CD14-positive monocyte (primary cell): Measurements from ENCODE around the gene MOXD1. TPM values are rescaled to one million over a fixed set of nuclear protein-coding genes. Genes with fewer than 3 reads are reported as not detected.

Experiments
- DNase-seq, 3 donors: peaks; one replicate each; pipeline ENCODE4 v3.0.0-alpha.2; 2011 to 2022
- H2AFZ ChIP-seq: 2 replicates; pipeline ENCODE4 v1.6.0; 2012; ENCODE audit warnings: mild to moderate bottlenecking, low read depth, low read length, inconsistent platforms; ENCODE audit not compliant: insufficient read depth, poor library complexity, severe bottlenecking
- H3K27ac ChIP-seq, 2 donors: 1 replicate in 1 of 2; 2 replicates in 1 of 2; pipeline ENCODE4 v1.5.1; 2012 to 2013; ENCODE audit warnings: low read length in 2 of 2, control low read depth in 1 of 2, inconsistent platforms in 1 of 2, low read depth in 1 of 2, mild to moderate bottlenecking in 1 of 2
- H3K27me3 ChIP-seq, 2 donors: one replicate each; pipeline versions ENCODE4 v1.6.0 to v1.6.1; 2011 to 2013; ENCODE audit warnings: low read length in 2 of 2; ENCODE audit not compliant: control insufficient read depth in 2 of 2, insufficient read depth in 2 of 2
- H3K36me3 ChIP-seq, 2 donors: replicated peaks in 1 of 2; 1 replicate in 1 of 2; 2 replicates in 1 of 2; pipeline versions ENCODE4 v1.5.1 to v1.6.1; 2012 to 2013; ENCODE audit warnings: low read length in 2 of 2, control low read depth in 1 of 2, inconsistent platforms in 1 of 2, mild to moderate bottlenecking in 1 of 2; ENCODE audit not compliant: insufficient read depth in 2 of 2, control insufficient read depth in 1 of 2
- H3K4me1 ChIP-seq, 2 donors: 1 replicate in 1 of 2; 2 replicates in 1 of 2; pipeline versions ENCODE4 v1.5.1 to v1.6.1; 2012 to 2013; ENCODE audit warnings: low read length in 2 of 2, control low read depth in 1 of 2, inconsistent platforms in 1 of 2, mild to moderate bottlenecking in 1 of 2, moderate library complexity in 1 of 2; ENCODE audit not compliant: insufficient read depth in 2 of 2, control insufficient read depth in 1 of 2
- H3K4me2 ChIP-seq: replicated peaks from 2 replicates; pipeline ENCODE3; 2012; ENCODE audit warnings: low read length, moderate library complexity, mild to moderate bottlenecking; ENCODE audit not compliant: poor library complexity, severe bottlenecking; ENCODE audit errors: extremely low read depth
- H3K4me3 ChIP-seq, 3 experiments: fragments of 200-600 bp in 1 of 3; sonication (generic) in 1 of 3; replicated peaks in 1 of 3; 1 replicate in 2 of 3; 2 replicates in 1 of 3; pipeline ENCODE4 v1.5.1; 2011 to 2013; ENCODE audit warnings: low read length in 3 of 3, mild to moderate bottlenecking in 3 of 3, control low read depth in 2 of 3, low read depth in 2 of 3, inconsistent platforms in 1 of 3, moderate library complexity in 1 of 3
- H3K79me2 ChIP-seq: 2 replicates; pipeline ENCODE4 v1.6.0; 2012; ENCODE audit warnings: mild to moderate bottlenecking, control low read depth, inconsistent platforms, low read length, moderate library complexity; ENCODE audit not compliant: insufficient read depth
- H3K9ac ChIP-seq: 2 replicates; pipeline ENCODE4 v1.6.0; 2017; ENCODE audit warnings: low read length, mild to moderate bottlenecking; ENCODE audit not compliant: insufficient read depth, poor library complexity, severe bottlenecking
- H3K9me3 ChIP-seq, 2 donors: replicated peaks in 1 of 2; 1 replicate in 1 of 2; 2 replicates in 1 of 2; pipeline versions ENCODE4 v1.5.1 to v1.6.1; 2012 to 2013; ENCODE audit warnings: low read length in 2 of 2, control low read depth in 1 of 2; ENCODE audit not compliant: control insufficient read depth in 1 of 2, insufficient read depth in 1 of 2
- H4K20me1 ChIP-seq: 2 replicates; pipeline ENCODE4 v1.6.0; 2012; ENCODE audit warnings: mild to moderate bottlenecking, low read length, control low read depth, moderate library complexity; ENCODE audit not compliant: insufficient read depth
- H3K27ac Mint-ChIP-seq, 7 donors: one replicate each; pipeline ENCODE4 v1.8.0; 2020; ENCODE audit warnings: mild to moderate bottlenecking in 7 of 7, mixed read lengths in 7 of 7, moderate library complexity in 6 of 7, inconsistent platforms in 2 of 7
- H3K27me3 Mint-ChIP-seq, 3 donors: one replicate each; pipeline ENCODE4 v1.8.0; 2021 to 2022; ENCODE audit warnings: low read depth in 3 of 3, mild to moderate bottlenecking in 3 of 3, mixed read lengths in 3 of 3, moderate library complexity in 3 of 3, inconsistent platforms in 1 of 3
- H3K36me3 Mint-ChIP-seq, 2 donors: one replicate each; pipeline ENCODE4 v1.8.0; 2020; ENCODE audit warnings: mixed read lengths in 2 of 2, inconsistent platforms in 1 of 2, mild to moderate bottlenecking in 1 of 2
- H3K4me1 Mint-ChIP-seq: one replicate; pipeline ENCODE4 v1.8.0; 2020; ENCODE audit warnings: mild to moderate bottlenecking, mixed read lengths
- H3K4me3 Mint-ChIP-seq, 2 donors: one replicate each; pipeline ENCODE4 v1.8.0; 2020; ENCODE audit warnings: mild to moderate bottlenecking in 2 of 2, mixed read lengths in 2 of 2, moderate library complexity in 1 of 2
- H3K9me3 Mint-ChIP-seq, 7 donors: one replicate each; pipeline ENCODE4 v1.8.0; 2020 to 2022; ENCODE audit warnings: mixed read lengths in 7 of 7, mild to moderate bottlenecking in 6 of 7, moderate library complexity in 6 of 7, inconsistent platforms in 2 of 7
- CTCF ChIP-seq: fragments of 200-600 bp; IDR thresholded peaks from one replicate; pipeline ENCODE4 v1.8.0; 2022; ENCODE audit warnings: antibody characterized with exemption, mild to moderate bottlenecking
- WGBS: methylation state at CpG from one replicate; pipeline ENCODE4 v1.1.5; 2013; ENCODE audit warnings: missing lambda C conversion rate; ENCODE audit not compliant: insufficient coverage; 5-methylcytosine and 5-hydroxymethylcytosine counted together
- intact Hi-C, 2 donors: fragments of 100-400 bp; cut with micrococcal nuclease; formaldehyde crosslinking; loops; one replicate each; pipeline versions ENCODE4 v1.15.0 to v1.15.1; 2023
- polyA plus RNA-seq, 3 donors: library from polyadenylated mRNA; depleted of rRNA in 1 of 3; unstranded in 2 of 3; stranded (reverse) in 1 of 3; fragments of 300-500 nt in 2 of 3; fragments of >200 nt in 1 of 3; fragmentation: Illumina TruSeq in 2 of 3; gene quantifications; 1 replicate in 2 of 3; 2 replicates in 1 of 3; pipeline ENCODE4 v1.2.3, GENCODE V29; 2012 to 2021

MOXD1 gene
- polyA plus RNA-seq, 3 donors = not detected

GRCh38 chr6:132404330-132404729 is 3.1 kb upstream of the MOXD1 start:
- Mint-ChIP-seq H3K27ac (no peak overlapping the region), H3K36me3 (peaks cover 0 to 2% of the 10 kb centered on the region in 2 donors), H3K9me3 (peaks cover 0 to 12% (median 5%) of the 10 kb centered on the region in 7 donors), H3K27me3 (peaks cover 48 to 60% (median 54%) of the 10 kb centered on the region in 3 donors), H3K4me1 (peaks cover 9% of the 10 kb centered on the region), H3K4me3 (no peak overlapping the region)
- peaks cover 7 to 12% of the 10 kb centered on the region in 2 donors for H3K4me1 ChIP-seq
- H3K4me3 ChIP-seq = no peak overlapping the region
- peaks cover 0 to 14% of the 10 kb centered on the region in 2 donors for H3K9me3 ChIP-seq
- H4K20me1 ChIP-seq = no peaks in the 10 kb centered on the region
- peaks cover 58 to 65% of the 10 kb centered on the region in 2 donors for H3K27me3 ChIP-seq
- TF ChIP-seq CTCF = no peak
- no peak overlapping the region for H2AFZ ChIP-seq
- no peak for DNase-seq
- no peak overlapping the region for H3K27ac ChIP-seq
- no peaks in the 10 kb centered on the region for H3K36me3 ChIP-seq
- intact Hi-C loops = no loop called here
- H3K4me2 ChIP-seq = no peak overlapping the region
- no CpG with 5 or more reads among the region's 2 CpGs for WGBS
- H3K79me2 ChIP-seq = no peaks in the 10 kb centered on the region
- no peak overlapping the region for H3K9ac ChIP-seq

- peaks cover 0 to 12% (median 5%) of the 10 kb centered on the region in 7 donors for H3K9me3 Mint-ChIP-seq
- H3K4me3 ChIP-seq = peak overlapping the region in 1 of 3 experiments; percentile 42
- TF ChIP-seq CTCF = no peak
- peaks cover 56 to 77% (median 61%) of the 10 kb centered on the region in 3 donors for H3K27me3 Mint-ChIP-seq
- 11% methylated on average over 20 of the region's 35 CpGs for WGBS
- no peak overlapping the region for H3K27ac ChIP-seq
- H3K36me3 Mint-ChIP-seq = peaks cover 0 to 2% of the 10 kb centered on the region in 2 donors
- no peak overlapping the region for H3K27ac Mint-ChIP-seq
- no peaks in the 10 kb centered on the region for H3K79me2 ChIP-seq
- H3K9ac ChIP-seq = no peak overlapping the region
- H3K27me3 ChIP-seq = peaks cover 63 to 86% of the 10 kb centered on the region in 2 donors
- peaks cover 7 to 12% of the 10 kb centered on the region in 2 donors for H3K4me1 ChIP-seq
- peak overlapping the region; percentile 59 to 80 for H3K4me3 Mint-ChIP-seq
- H3K4me1 Mint-ChIP-seq = peaks cover 9% of the 10 kb centered on the region
- H3K4me2 ChIP-seq = peak overlapping the region; percentile 59
- peaks cover 0 to 14% of the 10 kb centered on the region in 2 donors for H3K9me3 ChIP-seq
- H4K20me1 ChIP-seq = no peaks in the 10 kb centered on the region
- no peak for DNase-seq
- H3K36me3 ChIP-seq = no peaks in the 10 kb centered on the region
- H2AFZ ChIP-seq = no peak overlapping the region
- intact Hi-C loops = no loop called here
Observed at GRCh38 chr6:132401618-132402285, 477 bp upstream of the MOXD1 start.
